GM18502 (cell line): ENCODE measurements around the gene HOXC5.

Experiments
- ATAC-seq: cut with Tn5 transposase; IDR thresholded peaks from one replicate; pipeline ENCODE4 v1.9.1; 2021; ENCODE audit warnings: mild to moderate bottlenecking; ENCODE audit not compliant: unreplicated experiment, poor library complexity

HOXC5 gene

DNA sequence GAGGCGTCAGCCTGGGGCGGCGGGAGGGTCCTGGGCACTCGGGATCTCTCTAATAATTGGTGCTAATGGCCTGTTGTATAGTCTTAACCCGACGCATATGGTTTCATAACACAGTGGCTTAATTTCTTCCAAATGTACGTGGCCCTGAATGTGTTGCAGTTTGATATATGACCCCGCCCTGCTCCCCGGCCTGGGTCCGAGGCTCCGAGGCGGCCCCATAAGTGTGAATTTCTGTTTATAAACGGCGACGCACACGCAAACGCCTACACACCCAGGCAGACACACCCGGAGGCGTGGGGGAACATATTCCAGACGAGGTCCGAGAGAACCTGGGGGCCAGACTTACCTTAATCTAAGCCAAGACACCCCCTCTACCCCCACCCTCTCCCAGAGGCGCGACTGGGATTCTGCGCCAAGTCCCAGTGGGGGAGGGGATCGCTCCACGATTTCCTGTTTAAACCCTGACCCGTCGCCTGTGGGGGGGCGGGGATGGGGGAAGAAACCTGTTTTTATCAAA lies 14.3 kb upstream of the HOXC5 start:
- no peak for ATAC-seq

DNA sequence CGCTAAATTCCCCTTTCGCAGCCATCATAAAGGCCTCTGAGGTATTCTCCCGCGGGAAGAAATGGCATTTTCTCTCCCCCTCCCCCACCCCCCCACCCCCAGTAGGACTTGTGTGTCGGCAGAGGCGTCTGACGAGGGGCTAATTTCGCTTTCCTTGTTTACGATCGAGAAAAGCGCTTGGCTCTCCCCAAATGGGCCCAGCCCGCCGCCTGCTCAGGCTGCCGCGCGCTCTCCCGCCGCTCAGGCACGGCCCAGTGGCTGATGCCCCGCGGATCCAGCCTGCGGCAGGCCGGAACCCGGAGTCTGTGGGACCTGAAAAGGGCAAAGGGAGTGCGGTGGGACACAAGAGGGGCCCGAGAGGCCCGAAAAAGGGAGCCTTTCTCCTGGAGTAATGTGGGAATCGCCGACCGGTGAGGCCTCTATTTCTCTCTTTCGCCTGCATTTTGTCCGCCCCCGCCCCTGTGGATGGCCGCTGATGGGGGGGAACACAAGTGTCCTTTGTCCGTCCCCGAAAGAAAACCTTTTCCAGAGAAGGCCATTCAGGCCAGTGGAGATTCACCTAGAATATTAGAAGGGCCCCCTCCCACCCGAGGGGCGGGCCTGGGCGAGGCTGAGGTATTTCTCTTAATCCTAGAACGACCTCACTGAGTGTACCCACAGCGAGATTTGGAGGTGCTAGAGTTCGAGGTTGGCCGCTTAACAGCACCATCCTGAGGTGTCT lies 13.6 kb upstream of the HOXC5 start:
- ATAC-seq, result no peak

DNA sequence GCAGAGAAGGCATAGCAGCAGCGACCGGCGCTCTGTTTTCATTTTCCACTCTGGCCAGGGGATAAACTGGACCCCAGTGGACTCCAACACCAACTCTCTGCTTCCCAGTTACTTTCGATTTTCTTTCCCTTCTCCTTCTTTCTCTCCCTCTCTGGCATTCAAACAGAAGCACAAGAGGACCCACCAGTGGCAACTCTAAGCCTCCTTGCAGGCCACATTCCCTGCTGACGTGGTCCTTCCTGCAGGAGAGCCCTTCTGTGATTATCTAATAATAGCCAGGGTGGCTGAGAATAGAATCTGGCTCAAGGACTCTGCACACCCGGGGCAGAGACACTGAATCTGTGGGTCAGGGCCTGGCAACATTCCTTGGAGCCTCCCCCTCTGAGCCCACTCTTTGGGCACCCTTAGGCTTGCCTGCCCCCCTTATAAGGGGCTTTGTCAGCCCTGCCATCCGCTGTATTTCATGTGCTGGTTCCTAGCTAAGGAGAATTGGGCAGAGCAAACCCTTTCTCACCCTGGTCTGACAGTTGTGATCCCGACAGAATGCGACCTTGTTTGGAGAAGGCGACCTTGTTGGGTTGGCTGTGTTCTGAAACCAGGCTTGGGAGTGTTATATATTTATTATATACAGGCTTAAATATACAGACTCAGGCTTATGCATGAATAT lies 12.8 kb upstream of the HOXC5 start:
- no peak for ATAC-seq

DNA sequence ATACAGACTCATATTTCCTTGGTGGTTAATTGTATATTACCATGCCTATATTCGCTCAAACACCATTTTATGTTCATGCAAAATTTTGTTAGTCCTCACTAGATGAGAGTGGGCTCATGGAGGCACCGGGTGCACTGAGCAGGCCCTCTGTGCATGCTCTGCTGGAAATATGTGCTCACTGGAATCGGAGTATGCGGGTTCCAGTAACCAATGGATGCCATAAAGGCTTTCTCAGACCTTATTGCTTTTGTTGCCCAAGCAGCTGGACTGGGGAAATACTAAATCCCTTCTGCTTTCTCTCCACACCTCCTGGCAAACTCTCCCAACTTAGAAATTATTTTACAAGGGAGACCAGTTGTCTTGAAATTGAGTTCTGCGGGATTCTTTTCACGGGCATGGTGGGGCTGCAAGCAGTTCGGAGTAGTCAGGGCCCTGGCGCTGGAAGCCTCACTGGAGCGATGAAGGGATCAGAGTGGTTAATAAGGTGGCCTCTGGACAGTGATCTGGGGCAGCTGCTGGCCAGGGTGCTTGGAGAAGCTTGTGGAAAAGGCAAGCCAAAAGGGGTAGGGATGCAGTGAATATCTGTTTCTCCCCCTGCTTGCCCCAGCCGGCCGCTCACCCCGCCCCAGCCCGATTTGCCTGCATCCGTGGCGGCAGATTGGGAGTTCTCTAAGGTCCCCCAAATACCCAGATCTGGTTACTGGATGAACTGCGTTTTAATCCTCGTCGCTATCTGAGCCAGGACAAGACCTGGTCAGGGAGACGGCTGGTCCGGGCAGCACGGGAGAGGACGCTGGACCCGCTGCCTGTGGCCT lies 12.1 kb upstream of the HOXC5 start:
- ATAC-seq, result no peak

DNA sequence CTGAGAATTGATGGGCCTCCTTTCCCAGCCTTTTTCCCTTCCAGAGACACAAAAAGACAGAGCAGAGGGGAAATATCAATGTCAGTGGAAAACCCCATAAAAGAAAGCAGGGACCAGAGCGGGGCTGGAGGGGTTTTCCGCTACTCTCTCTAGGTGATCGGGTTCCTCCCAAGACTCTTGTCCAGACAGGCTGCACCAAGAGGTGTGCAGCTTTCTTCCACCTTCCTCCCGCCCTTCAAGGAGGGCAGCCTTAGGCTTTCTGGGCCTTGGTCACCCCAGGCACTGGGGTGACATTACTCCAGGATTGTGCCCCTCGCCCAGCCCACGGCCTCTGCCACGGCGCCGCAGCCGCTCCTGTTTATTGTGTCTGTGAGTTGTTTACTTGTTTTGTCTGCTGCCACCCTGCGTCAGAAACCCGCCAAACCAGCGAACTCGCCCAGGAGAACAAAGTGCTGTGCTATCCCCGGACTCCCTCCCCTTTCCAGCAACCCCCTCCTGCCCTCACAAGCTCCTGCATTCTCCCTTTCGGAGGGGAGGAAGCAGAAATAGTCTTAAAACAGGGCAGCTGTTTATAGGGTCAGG lies 11.3 kb upstream of the HOXC5 start:
- ATAC-seq, result no peak

DNA sequence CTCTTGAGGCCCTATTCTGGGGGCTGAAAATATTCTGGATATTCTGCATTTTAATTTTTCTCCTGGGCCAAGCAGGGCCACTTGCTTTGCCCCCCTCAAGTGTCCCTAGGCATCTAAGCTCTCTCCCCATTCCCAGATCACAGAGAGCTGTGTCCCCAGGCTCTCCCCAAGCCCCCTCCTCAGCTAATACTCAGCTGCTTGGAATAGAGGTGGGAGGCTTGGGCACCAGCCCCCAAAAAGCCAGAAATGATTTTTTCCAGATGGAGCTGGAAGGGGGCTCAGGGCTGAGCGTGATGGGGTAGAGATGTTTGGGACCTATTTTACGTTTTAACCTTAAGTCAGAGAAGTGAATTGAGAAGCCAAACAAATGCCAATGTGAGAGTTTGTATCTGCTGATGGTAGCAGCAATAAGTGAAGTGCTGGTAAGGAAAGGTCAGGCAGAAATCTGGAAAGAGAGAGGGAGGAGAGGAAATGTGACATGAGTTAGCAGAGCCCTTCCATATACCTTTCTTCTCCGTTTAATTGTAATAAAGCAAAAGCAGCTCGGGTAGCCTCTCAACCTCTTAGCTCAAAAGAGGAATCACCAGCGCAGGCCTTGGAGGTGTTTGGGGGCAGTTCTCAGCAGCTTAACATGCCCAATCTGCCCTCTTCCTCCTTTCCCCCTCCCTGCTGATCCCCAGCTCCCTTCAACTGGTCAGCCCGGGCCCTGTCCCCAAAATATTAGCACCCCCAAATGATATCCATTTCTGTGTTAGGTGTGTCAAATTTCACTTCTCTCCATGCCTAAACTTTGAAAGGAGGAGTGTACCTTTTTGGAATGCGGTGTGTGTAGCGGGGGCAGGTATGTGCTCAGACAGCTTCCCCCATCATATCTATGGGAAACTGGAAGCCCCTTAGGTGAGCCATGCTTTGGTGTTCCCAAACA lies 9.6 kb upstream of the HOXC5 start:
- no peak for ATAC-seq

DNA sequence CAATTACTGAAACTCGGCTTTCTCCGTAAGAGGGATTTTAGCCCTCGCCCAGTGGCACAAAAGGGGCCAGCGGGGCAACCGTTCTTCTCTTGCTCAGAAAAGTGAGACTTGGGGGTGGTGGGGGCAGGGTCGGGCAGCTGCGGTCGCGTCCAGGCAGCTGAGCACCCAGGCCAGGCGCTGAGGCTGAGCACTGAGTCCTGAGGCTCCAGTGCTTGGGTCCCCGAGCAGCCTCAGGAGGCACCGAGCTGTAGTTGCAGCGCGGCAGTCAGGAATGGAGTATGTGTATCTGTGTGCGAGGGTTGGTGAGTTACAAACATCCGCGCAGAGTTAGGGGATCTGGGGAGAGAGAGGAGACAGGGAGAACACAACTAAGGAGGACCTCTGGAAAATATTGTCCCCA lies 8.7 kb upstream of the HOXC5 start:
- ATAC-seq, result no peak

DNA sequence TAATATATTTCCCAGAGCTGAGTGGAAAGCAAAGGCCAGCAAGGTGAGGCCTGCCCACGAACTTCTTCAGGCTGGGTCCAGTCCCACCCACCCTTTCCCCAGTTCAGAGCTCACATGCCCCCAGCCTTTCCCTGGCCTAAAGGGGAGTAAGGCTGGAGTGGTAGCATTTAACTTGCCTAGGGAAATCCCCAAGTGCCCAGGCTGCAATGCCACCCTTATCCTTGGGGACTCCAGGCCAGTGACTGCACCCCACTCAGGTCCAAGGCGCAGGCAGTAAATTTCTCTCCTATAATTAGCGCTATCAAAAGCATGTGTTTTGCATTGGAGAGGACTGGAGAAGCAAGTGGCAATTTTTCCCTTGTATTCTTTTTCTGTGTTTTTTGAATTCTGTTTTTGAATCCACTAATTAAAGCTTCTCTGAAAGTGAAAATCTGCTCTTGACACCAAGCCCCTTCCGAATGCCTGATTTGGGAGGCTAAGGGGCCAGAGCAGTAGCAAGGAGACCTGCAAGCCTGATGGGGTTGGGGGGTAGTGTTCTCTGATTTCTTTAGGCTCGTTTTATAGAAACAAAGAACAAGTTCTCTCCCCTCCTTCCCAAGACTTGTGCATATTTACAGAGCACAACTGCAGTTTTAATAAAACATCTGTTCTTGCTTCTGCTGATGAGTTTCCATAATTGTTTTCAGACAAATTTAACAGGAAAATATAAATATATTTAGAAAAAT lies 8.1 kb upstream of the HOXC5 start:
- ATAC-seq, result no peak

DNA sequence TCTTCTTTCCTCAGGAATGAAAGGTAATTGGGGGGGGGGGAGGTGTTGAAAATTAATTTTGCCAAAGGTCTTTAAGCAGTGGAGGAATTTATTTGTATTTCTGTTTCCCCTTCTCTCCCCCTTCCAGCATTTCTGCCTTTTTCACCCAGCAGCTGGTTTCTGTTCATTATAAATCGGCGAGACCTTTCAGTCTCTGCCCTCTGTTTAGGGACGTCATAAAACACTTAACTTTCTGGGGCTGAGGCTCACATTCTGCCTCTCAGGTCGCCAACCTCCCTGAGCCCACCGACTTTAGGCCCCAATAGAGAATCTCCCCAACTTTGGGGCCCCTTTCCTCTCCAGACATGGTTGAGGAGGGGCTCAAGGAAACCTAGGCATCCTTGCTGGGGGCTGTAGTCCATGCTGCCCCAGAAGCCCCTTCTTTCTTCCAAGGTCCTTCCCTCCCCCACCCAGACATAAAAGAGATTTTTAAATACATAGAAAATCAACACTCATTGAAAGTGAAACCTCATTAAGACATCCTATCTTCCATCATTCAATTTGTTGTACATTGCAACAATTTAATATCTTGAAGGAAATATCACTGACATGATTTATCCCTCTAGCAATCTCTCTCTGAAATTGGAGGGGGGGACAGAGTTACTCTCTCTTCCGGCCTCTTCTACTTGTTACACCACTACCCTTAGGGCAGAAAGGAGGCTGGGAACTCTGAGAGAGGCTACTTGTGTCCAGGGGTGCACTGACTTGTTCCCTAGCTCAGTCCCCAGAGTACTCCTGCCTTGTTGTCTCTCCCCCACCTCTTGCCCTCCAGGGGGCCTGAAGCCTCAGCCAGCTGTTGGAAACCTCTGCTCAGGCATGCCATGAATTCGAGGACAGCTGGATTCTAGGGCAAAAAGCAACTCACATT lies 7.1 kb upstream of the HOXC5 start:
- ATAC-seq, result no peak

DNA sequence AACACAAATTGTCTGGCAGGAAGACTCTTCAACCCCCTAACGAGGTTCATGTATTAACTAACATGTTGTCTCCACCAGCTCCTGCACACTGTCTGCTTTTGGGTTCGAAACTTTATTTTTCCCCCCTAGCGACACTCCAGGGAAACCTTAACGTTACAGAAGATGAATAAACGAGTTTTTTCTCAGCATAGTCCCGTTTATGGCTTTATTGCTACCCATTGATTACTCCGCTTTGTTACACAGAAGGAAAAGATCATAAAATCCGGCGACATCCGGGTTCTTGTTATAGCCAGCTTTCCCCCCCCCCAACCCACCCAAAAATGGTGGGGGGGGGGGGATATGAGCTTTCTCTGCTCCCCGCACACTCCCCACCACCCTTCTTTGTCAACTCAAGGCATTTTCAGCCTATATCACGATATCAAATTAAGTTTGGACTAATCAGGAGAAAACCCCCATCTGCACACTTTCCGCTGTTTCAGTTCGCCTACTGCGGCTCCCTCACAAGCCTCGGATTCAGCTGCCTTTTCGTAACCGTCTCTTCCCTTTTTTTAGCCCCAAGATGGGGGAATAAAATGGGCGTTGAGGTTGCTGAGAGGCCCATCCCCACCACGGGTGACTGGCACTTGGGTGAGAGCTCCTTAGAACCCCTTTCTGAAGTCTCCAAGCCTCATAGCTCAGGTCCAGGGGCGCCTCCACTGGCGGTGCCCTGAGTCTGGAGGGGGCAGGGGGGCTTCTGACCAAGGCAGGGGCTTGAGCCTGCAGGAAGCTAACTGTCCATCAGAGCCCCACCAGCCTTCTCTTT lies 6.0 kb upstream of the HOXC5 start:
- ATAC-seq, result no peak

DNA sequence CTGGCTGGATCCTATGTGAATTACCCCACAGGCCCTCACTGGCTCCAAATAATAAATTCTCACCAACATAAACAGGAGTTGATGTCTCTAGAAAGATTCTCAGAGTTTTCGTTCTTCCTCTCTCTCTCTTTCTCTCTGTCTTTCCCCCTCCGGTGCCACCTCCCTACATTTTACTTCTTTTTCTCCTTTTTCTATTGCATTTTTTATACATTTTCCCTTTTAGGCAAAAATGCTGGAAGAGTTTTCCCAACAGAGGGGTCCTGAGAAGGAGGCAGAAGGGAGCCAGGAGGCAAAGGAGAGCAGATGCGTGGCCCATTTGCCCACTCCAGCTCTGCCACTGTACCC lies 5.4 kb upstream of the HOXC5 start:
- ATAC-seq, result no peak

DNA sequence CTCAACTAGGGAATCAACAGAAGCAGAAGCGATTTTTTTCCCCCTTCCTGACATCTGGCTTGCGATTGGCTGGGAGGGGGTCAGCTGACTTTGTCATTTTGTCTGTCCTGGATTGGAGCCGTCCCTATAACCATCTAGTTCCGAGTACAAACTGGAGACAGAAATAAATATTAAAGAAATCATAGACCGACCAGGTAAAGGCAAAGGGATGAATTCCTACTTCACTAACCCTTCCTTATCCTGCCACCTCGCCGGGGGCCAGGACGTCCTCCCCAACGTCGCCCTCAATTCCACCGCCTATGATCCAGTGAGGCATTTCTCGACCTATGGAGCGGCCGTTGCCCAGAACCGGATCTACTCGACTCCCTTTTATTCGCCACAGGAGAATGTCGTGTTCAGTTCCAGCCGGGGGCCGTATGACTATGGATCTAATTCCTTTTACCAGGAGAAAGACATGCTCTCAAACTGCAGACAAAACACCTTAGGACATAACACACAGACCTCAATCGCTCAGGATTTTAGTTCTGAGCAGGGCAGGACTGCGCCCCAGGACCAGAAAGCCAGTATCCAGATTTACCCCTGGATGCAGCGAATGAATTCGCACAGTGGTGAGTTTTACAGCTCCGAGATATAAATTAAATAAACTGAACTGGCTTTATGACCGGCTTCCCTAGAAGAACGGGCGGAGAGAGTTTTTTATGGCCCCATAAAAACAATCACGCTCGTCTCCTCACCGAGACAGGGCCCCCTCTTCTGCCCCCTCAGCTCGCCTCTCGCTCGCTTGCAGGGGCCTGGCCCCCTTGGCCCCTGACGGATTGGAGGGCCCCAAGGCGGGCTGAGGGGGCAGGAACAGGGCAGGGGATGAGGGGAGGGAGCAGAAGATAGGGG lies 4.3 kb upstream of the HOXC5 start, which contains the start of gene HOXC6:
TSS of gene HOXC6 (plus strand) at position 127 of the 888 bp plus-strand sequence. CDS start at position 209, 82 bp downstream.
- no peak for ATAC-seq

DNA sequence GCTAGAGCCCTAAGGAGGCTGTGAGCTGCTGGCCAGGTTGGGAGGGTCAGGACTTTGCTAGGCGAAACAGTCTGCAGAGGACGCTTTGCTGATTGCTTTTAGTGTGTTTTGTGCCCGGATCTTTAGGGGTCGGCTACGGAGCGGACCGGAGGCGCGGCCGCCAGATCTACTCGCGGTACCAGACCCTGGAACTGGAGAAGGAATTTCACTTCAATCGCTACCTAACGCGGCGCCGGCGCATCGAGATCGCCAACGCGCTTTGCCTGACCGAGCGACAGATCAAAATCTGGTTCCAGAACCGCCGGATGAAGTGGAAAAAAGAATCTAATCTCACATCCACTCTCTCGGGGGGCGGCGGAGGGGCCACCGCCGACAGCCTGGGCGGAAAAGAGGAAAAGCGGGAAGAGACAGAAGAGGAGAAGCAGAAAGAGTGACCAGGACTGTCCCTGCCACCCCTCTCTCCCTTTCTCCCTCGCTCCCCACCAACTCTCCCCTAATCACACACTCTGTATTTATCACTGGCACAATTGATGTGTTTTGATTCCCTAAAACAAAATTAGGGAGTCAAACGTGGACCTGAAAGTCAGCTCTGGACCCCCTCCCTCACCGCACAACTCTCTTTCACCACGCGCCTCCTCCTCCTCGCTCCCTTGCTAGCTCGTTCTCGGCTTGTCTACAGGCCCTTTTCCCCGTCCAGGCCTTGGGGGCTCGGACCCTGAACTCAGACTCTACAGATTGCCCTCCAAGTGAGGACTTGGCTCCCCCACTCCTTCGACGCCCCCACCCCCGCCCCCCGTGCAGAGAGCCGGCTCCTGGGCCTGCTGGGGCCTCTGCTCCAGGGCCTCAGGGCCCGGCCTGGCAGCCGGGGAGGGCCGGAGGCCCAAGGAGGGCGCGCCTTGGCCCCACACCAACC lies 3.1 kb upstream of the HOXC5 start:
- ATAC-seq, result no peak

DNA sequence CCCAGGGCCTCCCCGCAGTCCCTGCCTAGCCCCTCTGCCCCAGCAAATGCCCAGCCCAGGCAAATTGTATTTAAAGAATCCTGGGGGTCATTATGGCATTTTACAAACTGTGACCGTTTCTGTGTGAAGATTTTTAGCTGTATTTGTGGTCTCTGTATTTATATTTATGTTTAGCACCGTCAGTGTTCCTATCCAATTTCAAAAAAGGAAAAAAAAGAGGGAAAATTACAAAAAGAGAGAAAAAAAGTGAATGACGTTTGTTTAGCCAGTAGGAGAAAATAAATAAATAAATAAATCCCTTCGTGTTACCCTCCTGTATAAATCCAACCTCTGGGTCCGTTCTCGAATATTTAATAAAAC lies 2.4 kb upstream of the HOXC5 start:
- no peak for ATAC-seq

DNA sequence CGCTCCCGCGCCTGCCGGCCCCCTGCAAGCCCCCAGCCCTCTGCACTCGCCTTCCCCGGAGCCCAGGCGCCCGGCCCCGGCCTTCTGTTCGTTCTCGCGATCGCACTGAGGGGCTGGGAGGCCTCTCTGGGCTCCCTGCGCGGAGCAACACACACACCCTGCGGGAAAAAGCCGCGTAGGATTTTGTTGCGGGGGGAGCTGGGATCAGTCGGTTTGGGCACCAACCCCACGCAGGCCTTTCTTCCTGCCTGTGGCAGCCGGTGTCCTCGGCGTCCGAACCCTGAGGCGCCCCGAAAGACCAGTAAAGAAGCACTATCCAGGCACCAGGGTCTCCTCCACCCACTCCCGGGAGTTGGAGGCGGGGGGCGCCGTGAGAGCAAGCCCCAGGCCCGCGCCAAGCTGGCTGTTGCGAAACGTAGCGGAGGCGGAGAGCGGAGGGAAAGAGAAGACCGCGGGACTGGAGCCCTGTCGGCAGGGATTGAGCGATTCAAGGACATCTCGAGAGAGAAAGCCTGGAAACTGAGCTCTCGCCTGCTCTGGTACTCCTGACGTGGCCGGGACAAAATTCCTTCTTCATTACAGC lies 1.9 kb upstream of the HOXC5 start:
- ATAC-seq, result no peak
